Body of pancreas (tissue), 4 donors: ENCODE data around the gene RHBDL1.

Experiments used
- POLR2A ChIP-seq, 3 donors: fragments of 450-650 bp; IDR thresholded peaks; one replicate each; pipeline ENCODE4 v1.6.1; 2016; ENCODE audit warnings: antibody characterized with exemption in 3 of 3, mild to moderate bottlenecking in 2 of 3
- TF ChIP-seq, protein P1 (sequence below), 7 experiments: fragments of 450-650 bp in 4 of 7; fragments of 200-600 bp in 3 of 7; sonication (generic) in 3 of 7; IDR thresholded peaks; one replicate each; pipeline ENCODE4 v1.5.1; 2016 to 2019; ENCODE audit warnings: antibody characterized with exemption in 7 of 7

DNA sequence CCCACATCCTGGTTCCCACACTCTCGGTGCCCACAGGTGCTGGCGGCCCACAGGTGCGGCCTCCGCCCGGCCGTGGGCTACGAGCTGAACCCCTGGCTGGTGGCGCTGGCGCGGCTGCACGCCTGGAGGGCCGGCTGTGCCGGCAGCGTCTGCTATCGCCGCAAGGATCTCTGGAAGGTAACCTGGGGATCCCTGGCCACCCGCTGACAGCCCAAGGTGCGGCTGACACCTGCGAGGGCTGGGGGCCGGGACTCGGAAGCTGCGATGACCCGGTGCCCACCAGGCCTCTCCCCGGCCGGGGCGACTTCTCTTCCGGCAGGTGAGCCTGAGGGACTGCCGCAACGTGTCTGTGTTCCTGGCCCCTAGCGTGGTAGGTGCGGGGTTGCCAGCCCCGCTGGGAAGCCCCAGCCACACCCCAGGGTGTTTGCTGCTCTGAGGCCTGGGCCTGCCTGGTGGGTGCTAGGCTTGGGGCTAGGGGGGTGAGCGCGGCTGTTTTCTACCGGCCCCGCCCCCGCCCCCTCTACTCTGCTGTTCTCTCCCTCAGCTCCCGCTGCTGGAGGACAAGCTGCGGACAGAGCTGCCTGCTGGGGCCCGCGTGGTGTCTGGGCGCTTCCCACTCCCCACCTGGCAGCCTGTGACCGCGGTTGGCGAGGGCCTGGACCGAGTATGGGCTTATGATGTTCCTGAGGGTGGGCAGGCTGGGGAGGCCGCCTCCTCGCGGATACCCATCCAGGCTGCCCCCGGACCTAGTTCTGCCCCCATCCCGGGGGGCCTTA lies 46.5 kb downstream of the RHBDL1 start:
- TF ChIP-seq, protein P1, sequence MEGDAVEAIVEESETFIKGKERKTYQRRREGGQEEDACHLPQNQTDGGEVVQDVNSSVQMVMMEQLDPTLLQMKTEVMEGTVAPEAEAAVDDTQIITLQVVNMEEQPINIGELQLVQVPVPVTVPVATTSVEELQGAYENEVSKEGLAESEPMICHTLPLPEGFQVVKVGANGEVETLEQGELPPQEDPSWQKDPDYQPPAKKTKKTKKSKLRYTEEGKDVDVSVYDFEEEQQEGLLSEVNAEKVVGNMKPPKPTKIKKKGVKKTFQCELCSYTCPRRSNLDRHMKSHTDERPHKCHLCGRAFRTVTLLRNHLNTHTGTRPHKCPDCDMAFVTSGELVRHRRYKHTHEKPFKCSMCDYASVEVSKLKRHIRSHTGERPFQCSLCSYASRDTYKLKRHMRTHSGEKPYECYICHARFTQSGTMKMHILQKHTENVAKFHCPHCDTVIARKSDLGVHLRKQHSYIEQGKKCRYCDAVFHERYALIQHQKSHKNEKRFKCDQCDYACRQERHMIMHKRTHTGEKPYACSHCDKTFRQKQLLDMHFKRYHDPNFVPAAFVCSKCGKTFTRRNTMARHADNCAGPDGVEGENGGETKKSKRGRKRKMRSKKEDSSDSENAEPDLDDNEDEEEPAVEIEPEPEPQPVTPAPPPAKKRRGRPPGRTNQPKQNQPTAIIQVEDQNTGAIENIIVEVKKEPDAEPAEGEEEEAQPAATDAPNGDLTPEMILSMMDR (IDR thresholded peaks at IDR 0.05), result no peak
- TF ChIP-seq POLR2A (IDR thresholded peaks at IDR 0.05), result no peak
